HEK293 (cell line): ENCODE data around the gene PARD3.

Experiments used
- CTCF ChIA-PET: fragments of 350-600 bp; formaldehyde crosslinking; extraction: SDS; loops from one replicate; lab custom pipeline; 2021; ENCODE audit warnings: antibody characterized with exemption; lab: Yijun Ruan, JAX
- POLR2A ChIA-PET: fragments of 300-600 bp; formaldehyde crosslinking; extraction: SDS; loops from one replicate; lab custom pipeline; 2020; ENCODE audit warnings: antibody characterized with exemption, inconsistent platforms; lab: Yijun Ruan, JAX
- H3K27ac ChIP-seq: fragments of 200-500 bp; sonication (Bioruptor generic); 2 replicates; pipeline ENCODE4 v1.5.1; 2014; ENCODE audit warnings: low read depth, low read length, control low read depth, inconsistent platforms; ENCODE audit errors: extremely low read depth
- H3K36me3 ChIP-seq, 2 experiments: fragments of 200-500 bp in 1 of 2; sonication (Bioruptor generic) in 1 of 2; 1 replicate in 1 of 2; 2 replicates in 1 of 2; pipeline ENCODE4 v1.5.1; 2014 to 2017; ENCODE audit warnings: inconsistent platforms in 2 of 2, low read length in 2 of 2; ENCODE audit not compliant: control insufficient read depth in 2 of 2, insufficient read depth in 1 of 2
- H3K4me1 ChIP-seq: fragments of 200-500 bp; sonication (Bioruptor generic); 2 replicates; pipeline ENCODE4 v1.5.1; 2014; ENCODE audit warnings: mild to moderate bottlenecking, low read length, inconsistent platforms; ENCODE audit not compliant: control insufficient read depth, insufficient read depth
- H3K4me3 ChIP-seq: 2 replicates; pipeline ENCODE4 v1.5.1; 2011; ENCODE audit warnings: low read depth, mild to moderate bottlenecking, control low read depth, low read length, moderate library complexity
- H3K9me3 ChIP-seq: fragments of 200-500 bp; sonication (Bioruptor generic); 2 replicates; pipeline ENCODE4 v1.5.1; 2014; ENCODE audit warnings: low read depth, low read length, inconsistent platforms; ENCODE audit not compliant: control insufficient read depth, insufficient read depth
- BCL6B ChIP-seq: fragments of 450-650 bp; formaldehyde crosslinking; IDR thresholded peaks from 2 replicates; pipeline ENCODE4 v1.5.1; 2017; ENCODE audit warnings: missing biosample characterization, missing genetic modification characterization
- GLI2 ChIP-seq: fragments of 450-650 bp; formaldehyde crosslinking; IDR thresholded peaks from 2 replicates; pipeline ENCODE4; 2017; ENCODE audit warnings: missing biosample characterization, missing genetic modification characterization, low read depth, borderline replicate concordance
- HIC1 ChIP-seq: fragments of 450-650 bp; formaldehyde crosslinking; IDR thresholded peaks from 2 replicates; pipeline ENCODE4 v1.5.1; 2016; ENCODE audit warnings: missing biosample characterization, missing genetic modification characterization
- HOXA7 ChIP-seq: sonication (generic); formaldehyde crosslinking; IDR thresholded peaks from 2 replicates; pipeline ENCODE4 v1.8.1; 2022; ENCODE audit warnings: missing genetic modification reagents, borderline replicate concordance
- KLF1 ChIP-seq: fragments of 450-650 bp; formaldehyde crosslinking; IDR thresholded peaks from 2 replicates; pipeline ENCODE4 v1.5.1; 2016; ENCODE audit warnings: missing biosample characterization, missing genetic modification characterization
- KLF7 ChIP-seq: fragments of 450-650 bp; formaldehyde crosslinking; IDR thresholded peaks from 2 replicates; pipeline ENCODE4 v1.5.1; 2016; ENCODE audit warnings: missing biosample characterization, missing genetic modification characterization, borderline replicate concordance
- MYNN ChIP-seq: fragments of 450-650 bp; formaldehyde crosslinking; IDR thresholded peaks from 2 replicates; pipeline ENCODE4 v1.5.1; 2016; ENCODE audit warnings: missing biosample characterization, missing genetic modification characterization, borderline replicate concordance
- ZBTB20 ChIP-seq: fragments of 450-650 bp; formaldehyde crosslinking; IDR thresholded peaks from 2 replicates; pipeline ENCODE4 v1.5.1; 2016; ENCODE audit warnings: missing biosample characterization, missing genetic modification characterization
- ZEB2 ChIP-seq: fragments of 450-650 bp; formaldehyde crosslinking; IDR thresholded peaks from 2 replicates; pipeline ENCODE4 v1.5.1; 2016; ENCODE audit warnings: missing biosample characterization, missing genetic modification characterization
- ZNF16 ChIP-seq: fragments of 450-650 bp; formaldehyde crosslinking; IDR thresholded peaks from 2 replicates; pipeline ENCODE4 v1.5.1; 2016; ENCODE audit warnings: low read depth, missing biosample characterization, missing genetic modification characterization
- ZNF169 ChIP-seq: fragments of 450-650 bp; formaldehyde crosslinking; IDR thresholded peaks from 2 replicates; pipeline ENCODE4 v1.5.1; 2016; ENCODE audit warnings: missing biosample characterization, missing genetic modification characterization
- ZNF202 ChIP-seq: fragments of 450-650 bp; formaldehyde crosslinking; IDR thresholded peaks from 2 replicates; pipeline ENCODE4 v1.5.1; 2016; ENCODE audit warnings: missing biosample characterization, missing genetic modification characterization, borderline replicate concordance
- ZNF24 ChIP-seq: fragments of 450-650 bp; formaldehyde crosslinking; IDR thresholded peaks from 2 replicates; pipeline ENCODE4 v1.5.1; 2016; ENCODE audit warnings: missing biosample characterization, missing genetic modification characterization
- ZNF280D ChIP-seq: fragments of 450-650 bp; formaldehyde crosslinking; IDR thresholded peaks from 2 replicates; pipeline ENCODE4 v1.5.1; 2016; ENCODE audit warnings: missing biosample characterization, missing genetic modification characterization
- ZNF473 ChIP-seq: fragments of 450-650 bp; formaldehyde crosslinking; IDR thresholded peaks from 2 replicates; pipeline ENCODE4 v1.5.1; 2017; ENCODE audit warnings: missing biosample characterization, missing genetic modification characterization
- ZNF555 ChIP-seq: fragments of 450-650 bp; formaldehyde crosslinking; conservative IDR thresholded peaks from 2 replicates; pipeline ENCODE4 v1.5.1; 2017; ENCODE audit warnings: missing biosample characterization, mild to moderate bottlenecking, missing genetic modification characterization, inconsistent platforms
- ZNF600 ChIP-seq: fragments of 450-650 bp; formaldehyde crosslinking; IDR thresholded peaks from 2 replicates; pipeline ENCODE4 v1.5.1; 2016; ENCODE audit warnings: missing biosample characterization, missing genetic modification characterization
- ZNF692 ChIP-seq: fragments of 450-650 bp; formaldehyde crosslinking; IDR thresholded peaks from 2 replicates; pipeline ENCODE4 v1.5.1; 2016; ENCODE audit warnings: missing biosample characterization, missing genetic modification characterization
- ZNF747 ChIP-seq: fragments of 450-650 bp; formaldehyde crosslinking; IDR thresholded peaks from 2 replicates; pipeline ENCODE4 v1.5.1; 2016; ENCODE audit warnings: missing biosample characterization, missing genetic modification characterization
- ZNF791 ChIP-seq: fragments of 450-650 bp; formaldehyde crosslinking; IDR thresholded peaks from 2 replicates; pipeline ENCODE4 v1.5.1; 2016; ENCODE audit warnings: missing biosample characterization, missing genetic modification characterization
- ZNF792 ChIP-seq: fragments of 450-650 bp; formaldehyde crosslinking; IDR thresholded peaks from 2 replicates; pipeline ENCODE4 v1.5.1; 2016; ENCODE audit warnings: missing biosample characterization, missing genetic modification characterization
- TF ChIP-seq, protein P1 (sequence below): fragments of 450-650 bp; formaldehyde crosslinking; IDR thresholded peaks from 2 replicates; pipeline ENCODE4 v1.5.1; 2016; ENCODE audit warnings: missing biosample characterization, missing genetic modification characterization
- TF ChIP-seq, protein P2 (sequence below): fragments of 450-650 bp; formaldehyde crosslinking; IDR thresholded peaks from 2 replicates; pipeline ENCODE4 v1.5.1; 2016; ENCODE audit warnings: missing biosample characterization, missing genetic modification characterization

PARD3 gene

DNA sequence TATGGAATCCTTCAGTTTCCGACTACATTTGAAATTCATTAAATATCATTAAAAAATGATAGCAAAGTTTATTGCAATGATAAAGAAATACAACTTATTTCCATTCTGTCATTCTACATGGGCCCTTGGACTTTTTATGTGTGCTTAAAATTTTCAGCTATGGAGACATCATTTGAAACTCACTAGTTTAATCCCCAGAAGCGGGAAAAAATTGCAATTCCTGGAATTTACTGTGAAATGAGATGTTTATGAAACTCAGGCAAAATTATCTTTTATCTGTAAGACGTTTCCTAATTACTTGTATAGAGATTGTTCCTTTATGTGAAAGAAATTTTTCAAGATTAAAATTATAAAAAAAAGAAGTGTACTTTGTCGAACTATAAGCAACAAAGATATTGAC, 213.4 kb downstream of the PARD3 start:
- TF ChIP-seq KLF7 (tag by site-specific recombination) (no peak), HOXA7 (CRISPR knock-in tag) (no peak), MYNN (no peak), ZNF792 (tag by site-specific recombination) (no peak), KLF1 (tag by site-specific recombination) (no peak), GLI2 (tag by site-specific recombination) (no peak), ZNF555 (tag by site-specific recombination) (no peak), ZBTB20 (tag by site-specific recombination) (no peak), ZNF791 (tag by site-specific recombination) (no peak)
- TF ChIP-seq, all 188 proteins: peak for 0
- ChIA-PET CTCF (no interaction called here), POLR2A (no interaction called here)
- no peaks in the 10 kb centered on the region for H3K4me1 ChIP-seq
- no peaks in the 10 kb centered on the region; a peak in 1 of 3 replicates for H3K36me3 ChIP-seq
- no peak overlapping the region for H3K27ac ChIP-seq
- H3K4me3 ChIP-seq: no peak overlapping the region
- no peaks in the 10 kb centered on the region for H3K9me3 ChIP-seq

DNA sequence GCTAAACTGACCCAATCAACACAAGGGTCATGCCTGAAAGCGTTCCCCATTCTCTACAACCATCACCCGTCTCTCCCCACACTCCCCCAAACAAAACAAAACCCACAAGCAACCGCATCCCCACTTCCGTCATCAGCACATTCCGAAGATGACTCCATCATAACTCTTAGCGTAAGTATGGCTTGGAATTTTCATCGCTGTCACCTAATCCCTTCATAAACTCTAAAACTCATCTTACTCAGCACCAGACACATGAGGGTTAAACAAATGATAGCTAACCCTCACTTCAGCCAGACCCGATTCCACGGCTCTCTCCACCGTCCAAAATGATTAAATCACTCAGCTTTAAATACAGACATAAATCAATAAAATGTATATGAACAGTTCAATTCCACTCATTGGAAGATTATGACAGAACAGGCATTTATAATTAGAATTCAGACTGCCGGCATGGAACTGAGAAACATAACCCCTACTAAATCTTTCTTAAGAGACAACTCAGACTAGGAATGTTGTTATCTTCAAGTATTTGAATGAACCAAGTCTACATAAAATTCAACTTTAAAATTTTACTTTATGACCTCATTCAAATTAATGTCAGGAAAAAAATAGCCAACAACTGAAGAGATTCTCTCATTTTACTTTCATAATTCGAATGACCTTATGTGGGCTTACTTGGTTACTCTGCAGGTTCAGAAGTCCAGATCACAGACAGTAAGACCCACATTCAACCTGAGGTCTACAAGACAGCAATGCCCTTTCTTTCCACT, 215.9 kb downstream of the PARD3 start:
- Histone ChIP-seq H3K4me1 (no peaks in the 10 kb centered on the region), H3K9me3 (no peaks in the 10 kb centered on the region), H3K27ac (no peak overlapping the region), H3K4me3 (no peak overlapping the region), H3K36me3 (no peaks in the 10 kb centered on the region; a peak in 1 of 3 replicates)
- POLR2A ChIA-PET: no interaction called here
- CTCF ChIA-PET: interaction anchor here (0.7 kb wide), 2 partner anchors 53 to 1574 kb away, joined by 3 to 4 read pairs; no protein-coding TSS in a partner anchor
- no peak for TF ChIP-seq ZNF280D (tag by site-specific recombination)
- no peak for TF ChIP-seq ZNF16
- peak; percentile 71 for TF ChIP-seq ZEB2
- TF ChIP-seq ZNF692 (tag by site-specific recombination): no peak
- TF ChIP-seq ZNF169 (tag by site-specific recombination): no peak
- TF ChIP-seq ZNF202 (tag by site-specific recombination): no peak
- TF ChIP-seq, protein P1, sequence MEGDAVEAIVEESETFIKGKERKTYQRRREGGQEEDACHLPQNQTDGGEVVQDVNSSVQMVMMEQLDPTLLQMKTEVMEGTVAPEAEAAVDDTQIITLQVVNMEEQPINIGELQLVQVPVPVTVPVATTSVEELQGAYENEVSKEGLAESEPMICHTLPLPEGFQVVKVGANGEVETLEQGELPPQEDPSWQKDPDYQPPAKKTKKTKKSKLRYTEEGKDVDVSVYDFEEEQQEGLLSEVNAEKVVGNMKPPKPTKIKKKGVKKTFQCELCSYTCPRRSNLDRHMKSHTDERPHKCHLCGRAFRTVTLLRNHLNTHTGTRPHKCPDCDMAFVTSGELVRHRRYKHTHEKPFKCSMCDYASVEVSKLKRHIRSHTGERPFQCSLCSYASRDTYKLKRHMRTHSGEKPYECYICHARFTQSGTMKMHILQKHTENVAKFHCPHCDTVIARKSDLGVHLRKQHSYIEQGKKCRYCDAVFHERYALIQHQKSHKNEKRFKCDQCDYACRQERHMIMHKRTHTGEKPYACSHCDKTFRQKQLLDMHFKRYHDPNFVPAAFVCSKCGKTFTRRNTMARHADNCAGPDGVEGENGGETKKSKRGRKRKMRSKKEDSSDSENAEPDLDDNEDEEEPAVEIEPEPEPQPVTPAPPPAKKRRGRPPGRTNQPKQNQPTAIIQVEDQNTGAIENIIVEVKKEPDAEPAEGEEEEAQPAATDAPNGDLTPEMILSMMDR (tag by site-specific recombination): no peak
- TF ChIP-seq BCL6B (tag by site-specific recombination): no peak
- peak; percentile 75 for TF ChIP-seq ZNF600 (tag by site-specific recombination)
- peak; percentile 89 for TF ChIP-seq HIC1 (tag by site-specific recombination)
- TF ChIP-seq ZNF473 (tag by site-specific recombination): no peak
- no peak for TF ChIP-seq ZNF24 (tag by site-specific recombination)
- TF ChIP-seq, protein P2, sequence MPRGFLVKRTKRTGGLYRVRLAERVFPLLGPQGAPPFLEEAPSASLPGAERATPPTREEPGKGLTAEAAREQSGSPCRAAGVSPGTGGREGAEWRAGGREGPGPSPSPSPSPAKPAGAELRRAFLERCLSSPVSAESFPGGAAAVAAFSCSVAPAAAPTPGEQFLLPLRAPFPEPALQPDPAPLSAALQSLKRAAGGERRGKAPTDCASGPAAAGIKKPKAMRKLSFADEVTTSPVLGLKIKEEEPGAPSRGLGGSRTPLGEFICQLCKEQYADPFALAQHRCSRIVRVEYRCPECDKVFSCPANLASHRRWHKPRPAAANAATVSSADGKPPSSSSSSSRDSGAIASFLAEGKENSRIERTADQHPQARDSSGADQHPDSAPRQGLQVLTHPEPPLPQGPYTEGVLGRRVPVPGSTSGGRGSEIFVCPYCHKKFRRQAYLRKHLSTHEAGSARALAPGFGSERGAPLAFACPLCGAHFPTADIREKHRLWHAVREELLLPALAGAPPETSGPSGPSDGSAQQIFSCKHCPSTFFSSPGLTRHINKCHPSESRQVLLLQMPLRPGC (tag by site-specific recombination): no peak
- TF ChIP-seq ZNF747 (tag by site-specific recombination): no peak
